HuH-7 (cell line): Measurements from ENCODE around the gene KLC1.
"Not testable (repeated sequence)": the region's sequence is repeated elsewhere in the genome, so short reads cannot be mapped to it uniquely, and the experiment has no call there.

Experiments
- DNase-seq: peaks from one replicate; pipeline ENCODE4 v3.0.0; 2011; ENCODE audit warnings: low spot score

The KLC1 gene

GRCh38 chr14:103628684-103629502 is at the start of gene KLC1:
Gene KLC1, plus strand, starts transcription at chr14:103629211. Its CDS starts 25,354 bp downstream, at chr14:103654565.
- peak; percentile 86 for DNase-seq

- DNase-seq = no peak
Observed at GRCh38 chr14:103581206-103581605, 47.8 kb upstream of the KLC1 start.

- no peak for DNase-seq
Observed at GRCh38 chr14:103581954-103582703, 46.9 kb upstream of the KLC1 start.

- no peak for DNase-seq
Observed at GRCh38 chr14:103584326-103584915, 44.6 kb upstream of the KLC1 start.

- DNase-seq = no peak
Observed at GRCh38 chr14:103593577-103593976, 35.4 kb upstream of the KLC1 start.

- no peak for DNase-seq
Observed at GRCh38 chr14:103594265-103594664, 34.7 kb upstream of the KLC1 start.

GRCh38 chr14:103597623-103598377 is 31.2 kb upstream of the KLC1 start:
- no peak for DNase-seq

- DNase-seq = no peak
Observed at GRCh38 chr14:103600503-103600902, 28.5 kb upstream of the KLC1 start.

GRCh38 chr14:103604620-103605019 is 24.4 kb upstream of the KLC1 start:
- no peak for DNase-seq

- DNase-seq = no peak
Observed at GRCh38 chr14:103606963-103607668, 21.9 kb upstream of the KLC1 start.

GRCh38 chr14:103607822-103608221 is 21.2 kb upstream of the KLC1 start:
- no peak for DNase-seq

GRCh38 chr14:103609081-103609480 is 19.9 kb upstream of the KLC1 start:
- not testable (repeated sequence) for DNase-seq

GRCh38 chr14:103611215-103611614 is 17.8 kb upstream of the KLC1 start:
- no peak for DNase-seq

GRCh38 chr14:103613517-103613916 is 15.5 kb upstream of the KLC1 start:
- DNase-seq = no peak

GRCh38 chr14:103616635-103617300 is 12.2 kb upstream of the KLC1 start:
- DNase-seq = no peak

- DNase-seq = no peak
Observed at GRCh38 chr14:103619057-103619456, 10.0 kb upstream of the KLC1 start.

GRCh38 chr14:103621860-103622259 is 7.2 kb upstream of the KLC1 start:
- DNase-seq = no peak

GRCh38 chr14:103623308-103623707 is 5.7 kb upstream of the KLC1 start:
- no peak for DNase-seq

- DNase-seq = no peak
Observed at GRCh38 chr14:103623883-103624482, 5.0 kb upstream of the KLC1 start.

GRCh38 chr14:103624860-103625259 is 4.2 kb upstream of the KLC1 start:
- no peak for DNase-seq
